ENCODE data around the gene RNF225.
A peak's percentile ranks its signal among the peaks of the same experiment; 100 is the strongest.
"Not testable (repeated sequence)": the region's sequence is repeated elsewhere in the genome, so short reads cannot be mapped to it uniquely, and the experiment has no call there.

Gene RNF225

GRCh38 chr19:58395220-58395978, at the start of gene RNF225:
Gene RNF225, plus strand, starts transcription at chr19:58395656. Its CDS starts 434 bp downstream, at chr19:58396090.
- DNase-seq (ENCODE audit: low spot score) (no peak), FAIRE-seq (no peak)

- FAIRE-seq (peak; percentile 17), DNase-seq (ENCODE audit: low spot score) (peak; percentile 93)
Observed at GRCh38 chr19:58346961-58347929, 48.2 kb upstream of the RNF225 start.

GRCh38 chr19:58348080-58348479, 47.4 kb upstream of the RNF225 start:
- not testable (repeated sequence) for DNase-seq (ENCODE audit: low spot score); FAIRE-seq

- no peak for DNase-seq (ENCODE audit: low spot score)
- FAIRE-seq, result no peak
Observed at GRCh38 chr19:58349590-58349989, 45.9 kb upstream of the RNF225 start.

GRCh38 chr19:58350001-58350861, 45.2 kb upstream of the RNF225 start:
- FAIRE-seq (no peak), DNase-seq (ENCODE audit: low spot score) (no peak)

GRCh38 chr19:58350871-58351557, 44.4 kb upstream of the RNF225 start:
- DNase-seq (ENCODE audit: low spot score) (no peak), FAIRE-seq (no peak)

- DNase-seq (ENCODE audit: low spot score) (no peak), FAIRE-seq (no peak)
Observed at GRCh38 chr19:58351558-58351878, 43.9 kb upstream of the RNF225 start.

GRCh38 chr19:58351990-58352755, 43.3 kb upstream of the RNF225 start:
- no peak for DNase-seq (ENCODE audit: low spot score)
- no peak for FAIRE-seq

- DNase-seq (ENCODE audit: low spot score) (no peak), FAIRE-seq (no peak)
Observed at GRCh38 chr19:58352760-58353671, 42.4 kb upstream of the RNF225 start, which contains the start of gene A1BG. Gene A1BG, minus strand, starts transcription at chr19:58353492. Its CDS starts 55 bp downstream, at chr19:58353437.

- peak; percentile 27 for FAIRE-seq
Observed at GRCh38 chr19:58353717-58354477, 41.6 kb upstream of the RNF225 start.

GRCh38 chr19:58354478-58355030, 40.9 kb upstream of the RNF225 start:
- FAIRE-seq (no peak), DNase-seq (ENCODE audit: low spot score) (no peak)

More at GRCh38 chr19:58353717-58354477, 41.6 kb upstream of the RNF225 start:
- DNase-seq (ENCODE audit: low spot score), result no peak

GRCh38 chr19:58355215-58355796, 40.1 kb upstream of the RNF225 start:
- no peak for FAIRE-seq
- DNase-seq (ENCODE audit: low spot score), result no peak

GRCh38 chr19:58355908-58356765, 39.3 kb upstream of the RNF225 start:
- DNase-seq (ENCODE audit: low spot score), result no peak
- FAIRE-seq, result no peak

GRCh38 chr19:58356766-58357480, 38.5 kb upstream of the RNF225 start:
- DNase-seq (ENCODE audit: low spot score) (no peak), FAIRE-seq (no peak)

GRCh38 chr19:58357481-58358145, 37.8 kb upstream of the RNF225 start:
- no peak for DNase-seq (ENCODE audit: low spot score)
- no peak for FAIRE-seq
